Measurements from ENCODE around the gene IL7R. TPM values are rescaled to one million over a fixed set of nuclear protein-coding genes. Genes with fewer than 3 reads are reported as not detected.

Gene IL7R
- total RNA-seq, 1 experiment from 2014 or later = not detected

- H3K9me3 Mint-ChIP-seq = peaks cover 6 to 7% of the 10 kb centered on the region in 2 experiments; a peak in 4 of 5 replicates
- peaks cover 60% of the 10 kb centered on the region for H3K27me3 Mint-ChIP-seq (ENCODE audit: low read depth)
- Histone ChIP-seq H2BK5ac (ENCODE audit: insufficient read length, low read length) (no peak overlapping the region), H3K23me2 (ENCODE audit: insufficient read length, low read depth, low read length, poor library complexity, severe bottlenecking) (no peaks in the 10 kb centered on the region), H3K27ac (ENCODE audit: insufficient read length, low read depth, low read length) (no peak overlapping the region), H3K9ac (ENCODE audit: extremely low read depth, insufficient read length, low read length) (no peak overlapping the region), H2BK20ac (ENCODE audit: low read depth, low read length, poor library complexity, severe bottlenecking) (no peak overlapping the region), H4K91ac (ENCODE audit: insufficient read length, low read depth, low read length) (no peak overlapping the region), H4K8ac (replicated peaks; ENCODE audit: insufficient read length, low read depth, low read length) (no peak overlapping the region), H3K79me1 (ENCODE audit: insufficient read depth, low read depth, low read length, poor library complexity, severe bottlenecking) (no peaks in the 10 kb centered on the region), H3K4ac (ENCODE audit: low read depth, low read length) (no peak overlapping the region), H3K56ac (ENCODE audit: insufficient read length, low read depth, low read length) (no peak overlapping the region), H3K9me3 (ENCODE audit: control insufficient read depth, low read depth, low read length) (no peaks in the 10 kb centered on the region), H2AFZ (ENCODE audit: low read length) (no peak overlapping the region), H2BK12ac (ENCODE audit: insufficient read length, low read depth, low read length) (no peak overlapping the region), H2BK120ac (ENCODE audit: low read depth, low read length, poor library complexity, severe bottlenecking) (no peak overlapping the region), H3K4me2 (ENCODE audit: insufficient read depth, insufficient read length, low read length) (no peak overlapping the region), H3T11ph (ENCODE audit: low read length) (no peak overlapping the region), H2BK15ac (ENCODE audit: low read depth, low read length) (no peak overlapping the region), H3K23ac (ENCODE audit: insufficient read length, low read depth, low read length) (no peak overlapping the region), H3K79me2 (ENCODE audit: insufficient read depth, low read length) (no peaks in the 10 kb centered on the region), H2AK5ac (ENCODE audit: insufficient read length, low read length) (no peak overlapping the region), H4K20me1 (ENCODE audit: control insufficient read depth, insufficient read depth, insufficient read length) (no peaks in the 10 kb centered on the region), H4K5ac (ENCODE audit: insufficient read length, low read depth, low read length) (no peak overlapping the region), H3K18ac (ENCODE audit: insufficient read length, low read depth, low read length) (no peak overlapping the region), H3K27me3 (ENCODE audit: insufficient read depth, low read length) (peaks cover 7% of the 10 kb centered on the region; the same call in 1 of the 2 replicates), H3K4me1 (ENCODE audit: insufficient read depth, low read length) (no peaks in the 10 kb centered on the region), H3K14ac (ENCODE audit: insufficient read depth, low read length) (no peak overlapping the region)
- no CpG with 5 or more reads among the region's 5 CpGs for WGBS (ENCODE audit: extremely low coverage, insufficient read length, low lambda C conversion rate)
- H3K4me1 Mint-ChIP-seq = peaks cover 6 to 9% of the 10 kb centered on the region in 2 experiments; a peak in 3 of 4 replicates
- DNase-seq = no peak
- H3K4me3 Mint-ChIP-seq = no peak overlapping the region
- H3K36me3 Mint-ChIP-seq (ENCODE audit: insufficient read depth in 1 of 3, low read depth in 3 of 3) = no peaks in the 10 kb centered on the region; a peak in 1 of 7 replicates
- TF ChIP-seq CTCF (conservative IDR thresholded peaks at IDR 0.05) = no peak
- no peak overlapping the region for H3K27ac Mint-ChIP-seq
Measured at GRCh38 chr5:35921930-35922329, 65.2 kb downstream of the IL7R start.
